Heart right ventricle (tissue), 16 donors: ENCODE data around the gene DNAJB12. TPM values are rescaled to one million over a fixed set of nuclear protein-coding genes. Genes with fewer than 3 reads are reported as not detected.

ENCODE experiments used
- ATAC-seq, 8 donors: fragments of 200-7000 bp; cut with Tn5 transposase; one replicate each; pipeline ENCODE4 v1.9.1; 2020; ENCODE audit warnings: mild to moderate bottlenecking in 8 of 8, moderate library complexity in 8 of 8, moderate number of reproducible peaks in 1 of 8
- DNase-seq, 2 donors: peaks; one replicate each; pipeline ENCODE4 v3.0.0-alpha.2; 2020
- H3K27ac ChIP-seq, 10 donors: fragments of 200-600 bp; sonication (generic) in 2 of 10; one replicate each; pipeline versions ENCODE4 v1.5.0 to v1.8.0; 2020 to 2022; ENCODE audit warnings: mild to moderate bottlenecking in 3 of 10
- H3K27me3 ChIP-seq, 7 donors: fragments of 200-600 bp; one replicate each; pipeline ENCODE4 v1.8.0; 2021 to 2022; ENCODE audit warnings: mild to moderate bottlenecking in 2 of 7
- H3K36me3 ChIP-seq, 9 donors: fragments of 200-600 bp; sonication (generic) in 1 of 9; one replicate each; pipeline versions ENCODE4 v1.5.0 to v1.8.0; 2020 to 2022; ENCODE audit warnings: mild to moderate bottlenecking in 2 of 9
- H3K4me1 ChIP-seq, 9 donors: fragments of 200-600 bp; sonication (generic) in 1 of 9; one replicate each; pipeline versions ENCODE4 v1.5.0 to v1.8.0; 2020 to 2022; ENCODE audit warnings: mild to moderate bottlenecking in 4 of 9
- H3K4me3 ChIP-seq, 10 donors: fragments of 200-600 bp; sonication (generic) in 2 of 10; one replicate each; pipeline versions ENCODE4 v1.5.0 to v1.8.0; 2020 to 2022; ENCODE audit warnings: mild to moderate bottlenecking in 7 of 10, moderate library complexity in 2 of 10
- H3K9me3 ChIP-seq, 11 donors: fragments of 200-600 bp in 10 of 11; sonication (generic) in 2 of 11; one replicate each; pipeline versions ENCODE4 v1.5.0 to v1.8.0; 2013 to 2022; ENCODE audit warnings: mild to moderate bottlenecking in 2 of 11, control low read depth in 1 of 11, moderate library complexity in 1 of 11
- WGBS, 2 donors: extraction: QIAGEN DNeasy Blood & Tissue Kit; methylation state at CpG; one replicate each; pipeline ENCODE4 v1.1.7; 2013; ENCODE audit warnings: inconsistent platforms in 1 of 2; 5-methylcytosine and 5-hydroxymethylcytosine counted together
- intact Hi-C, 10 donors: fragments of 100-400 bp; cut with DNase I; formaldehyde crosslinking; loops; one replicate each; pipeline versions ENCODE4 v1.11.1 to v1.14.2; 2022
- polyA plus RNA-seq, 2 donors: library from polyadenylated mRNA; stranded (reverse); fragments of 200-250 nt; gene quantifications; one replicate each; pipeline ENCODE4 v1.2.3, GENCODE V29; 2013
- total RNA-seq, 10 donors: library from RNA; stranded (reverse); fragmentation: NEBNext Ultra II Directional in 3 of 10; extraction: Animal tissue kit (Norgen Biotek cat#: 25700) in 3 of 10; gene quantifications; one replicate each; pipeline versions ENCODE4 v1.2.1 to v1.2.4, GENCODE V29; 2021 to 2023
- TF ChIP-seq, protein P1 (sequence below), 9 donors: fragments of 200-600 bp; sonication (generic) in 2 of 9; IDR thresholded peaks; one replicate each; pipeline versions ENCODE4 v1.5.0 to v1.8.0; 2021 to 2022; ENCODE audit warnings: antibody characterized with exemption in 9 of 9, mild to moderate bottlenecking in 5 of 9, moderate library complexity in 1 of 9
- donor health status: Arrhythmogenic right ventricular cardiomyopathy.
- donor health status: ischemic (EF 13 %, LVEDD 7.1; RV severe dilation, severe dysfunction).
- donor health status: healthy with polysubstance abuse.
- donor health status: DM: no; HTN: yes; CAD: no.
- donor health status: DM: no; HTN: no; CAD: no.
- donor health status: ischemic (EF 25% LVEDD 6.9; RV normal size, moderate dysfunction).
- donor health status: ischemic (EF 25% LVEDD 5.7; RV mildly dilated, moderate dysfunction).
- donor health status: healthy.
- donor health status: DM: yes; HTN: yes; CAD: no.
- donor health status: Ischemic cardiomyopathy.
- donor health status: ischemic (EF 35%, LVEDD 5.7; RV mildly dilated, moderate dysfunction).
- donor health status: nonischemic (EF 11% LVEDD 7.7; RV severe dilation, severe dysfunction).
- donor health status: DM: yes; HTN: yes; CAD: no.
- donor health status: PGD.
- donor health status: ischemic (EF 29% LVEDD 5.4; RV normal size, mild dysfunction).
- donor health status: nonischemic (EF 23%, LVEDD 6.1; RV moderate dilation, normal function).

DNAJB12 gene
- total and polyA plus RNA-seq, 12 donors, result 22.6 to 32.8 (median 27.9) TPM

DNA sequence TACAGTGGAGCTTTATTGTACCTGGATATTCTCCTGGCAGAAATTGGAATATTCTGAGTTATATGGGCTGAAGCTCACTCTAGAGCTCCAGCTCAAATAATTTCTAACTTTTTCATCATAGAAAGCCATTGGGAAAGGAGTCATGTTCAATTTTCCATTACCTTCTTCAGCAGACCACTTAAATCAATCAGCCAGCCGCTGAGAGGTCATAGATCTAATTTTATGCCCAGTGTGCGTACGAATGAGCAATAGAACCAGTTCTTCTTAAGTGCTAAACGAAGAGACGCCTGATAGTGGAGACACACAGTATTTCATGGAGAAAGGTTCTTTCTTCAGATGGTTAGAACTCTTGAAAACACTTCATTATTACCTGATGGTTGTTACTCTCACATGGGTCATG lies 35.0 kb upstream of the DNAJB12 start:
- Histone ChIP-seq H3K36me3 (peaks cover 0 to 11% (median 0%) of the 10 kb centered on the region in 9 donors), H3K4me3 (no peak overlapping the region), H3K4me1 (no peaks in the 10 kb centered on the region), H3K27me3 (no peaks in the 10 kb centered on the region), H3K27ac (no peak overlapping the region), H3K9me3 (no peaks in the 10 kb centered on the region)
- intact Hi-C loops, result loop anchor here in 1 of 10 donors (10.0 kb wide), 1 partner anchor 165 kb away; no protein-coding TSS in a partner anchor
- WGBS, 2 donors, result 80 to 90% methylated on average over 5 of the region's 5 CpGs
- TF ChIP-seq, protein P1, sequence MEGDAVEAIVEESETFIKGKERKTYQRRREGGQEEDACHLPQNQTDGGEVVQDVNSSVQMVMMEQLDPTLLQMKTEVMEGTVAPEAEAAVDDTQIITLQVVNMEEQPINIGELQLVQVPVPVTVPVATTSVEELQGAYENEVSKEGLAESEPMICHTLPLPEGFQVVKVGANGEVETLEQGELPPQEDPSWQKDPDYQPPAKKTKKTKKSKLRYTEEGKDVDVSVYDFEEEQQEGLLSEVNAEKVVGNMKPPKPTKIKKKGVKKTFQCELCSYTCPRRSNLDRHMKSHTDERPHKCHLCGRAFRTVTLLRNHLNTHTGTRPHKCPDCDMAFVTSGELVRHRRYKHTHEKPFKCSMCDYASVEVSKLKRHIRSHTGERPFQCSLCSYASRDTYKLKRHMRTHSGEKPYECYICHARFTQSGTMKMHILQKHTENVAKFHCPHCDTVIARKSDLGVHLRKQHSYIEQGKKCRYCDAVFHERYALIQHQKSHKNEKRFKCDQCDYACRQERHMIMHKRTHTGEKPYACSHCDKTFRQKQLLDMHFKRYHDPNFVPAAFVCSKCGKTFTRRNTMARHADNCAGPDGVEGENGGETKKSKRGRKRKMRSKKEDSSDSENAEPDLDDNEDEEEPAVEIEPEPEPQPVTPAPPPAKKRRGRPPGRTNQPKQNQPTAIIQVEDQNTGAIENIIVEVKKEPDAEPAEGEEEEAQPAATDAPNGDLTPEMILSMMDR (IDR thresholded peaks at IDR 0.05), result no peak
- ATAC-seq (no peak), DNase-seq (no peak)

DNA sequence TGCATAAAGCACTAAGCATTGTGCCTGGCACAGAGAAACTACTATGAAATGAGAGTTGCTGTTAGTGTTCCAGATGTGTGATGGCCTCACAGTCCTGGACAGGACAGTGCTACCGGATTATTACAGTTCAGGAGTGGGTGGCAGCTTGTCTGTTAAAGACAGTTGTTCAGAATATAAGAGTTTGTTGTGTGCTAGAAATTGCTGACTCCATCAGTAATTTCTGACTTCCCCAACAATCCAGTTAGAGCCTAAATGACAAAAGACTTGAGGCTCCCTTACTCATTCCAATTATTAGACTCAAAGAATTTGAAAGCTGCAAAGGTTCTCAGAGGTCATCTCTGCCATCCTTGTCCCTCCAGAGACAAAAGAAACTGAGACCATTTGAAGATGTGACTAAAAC lies 34.3 kb upstream of the DNAJB12 start:
- 79 to 92% methylated on average over 1 of the region's 1 CpG for WGBS, 2 donors
- H3K9me3 ChIP-seq, result no peaks in the 10 kb centered on the region
- peaks cover 0 to 11% (median 0%) of the 10 kb centered on the region in 9 donors for H3K36me3 ChIP-seq
- H3K27me3 ChIP-seq, result no peaks in the 10 kb centered on the region
- no peak for DNase-seq
- no peaks in the 10 kb centered on the region for H3K4me1 ChIP-seq
- ATAC-seq, result no peak
- intact Hi-C loops, result loop anchor here in 1 of 10 donors (10.0 kb wide), 1 partner anchor 166 kb away; no protein-coding TSS in a partner anchor
- H3K4me3 ChIP-seq, result no peak overlapping the region
- TF ChIP-seq, protein P1 (IDR thresholded peaks at IDR 0.05), result no peak
- no peak overlapping the region for H3K27ac ChIP-seq

DNA sequence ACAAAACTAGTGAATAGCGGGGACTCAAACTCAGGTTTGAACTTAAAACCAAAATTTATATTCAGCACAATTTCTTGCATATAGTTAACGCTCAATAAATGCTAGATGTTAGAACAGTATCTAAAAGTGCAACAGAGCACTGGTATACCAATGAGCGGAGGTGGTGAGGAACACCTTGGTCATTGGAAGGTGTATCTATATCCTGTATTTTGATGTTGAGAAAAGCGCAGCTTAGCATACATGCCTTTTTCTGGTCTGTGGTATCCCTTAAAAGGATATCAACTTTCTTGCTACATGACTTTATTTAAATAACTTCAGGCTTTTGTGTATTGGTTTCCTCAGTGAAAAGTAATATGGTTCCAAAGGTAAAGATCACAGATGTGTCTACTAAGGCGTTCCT lies 33.3 kb upstream of the DNAJB12 start:
- DNase-seq, result no peak
- ATAC-seq, result no peak
- intact Hi-C loops, result loop anchor here in 1 of 10 donors (10.0 kb wide), 1 partner anchor 167 kb away; no protein-coding TSS in a partner anchor
- H3K27me3 ChIP-seq, result no peaks in the 10 kb centered on the region
- peaks cover 0 to 5% (median 0%) of the 10 kb centered on the region in 9 donors for H3K36me3 ChIP-seq
- H3K9me3 ChIP-seq, result no peaks in the 10 kb centered on the region
- no peak overlapping the region for H3K27ac ChIP-seq
- TF ChIP-seq, protein P1 (IDR thresholded peaks at IDR 0.05), result no peak
- H3K4me1 ChIP-seq, result no peaks in the 10 kb centered on the region
- WGBS, 2 donors, result 97 to 99% methylated on average over 5 of the region's 5 CpGs
- H3K4me3 ChIP-seq, result no peak overlapping the region

DNA sequence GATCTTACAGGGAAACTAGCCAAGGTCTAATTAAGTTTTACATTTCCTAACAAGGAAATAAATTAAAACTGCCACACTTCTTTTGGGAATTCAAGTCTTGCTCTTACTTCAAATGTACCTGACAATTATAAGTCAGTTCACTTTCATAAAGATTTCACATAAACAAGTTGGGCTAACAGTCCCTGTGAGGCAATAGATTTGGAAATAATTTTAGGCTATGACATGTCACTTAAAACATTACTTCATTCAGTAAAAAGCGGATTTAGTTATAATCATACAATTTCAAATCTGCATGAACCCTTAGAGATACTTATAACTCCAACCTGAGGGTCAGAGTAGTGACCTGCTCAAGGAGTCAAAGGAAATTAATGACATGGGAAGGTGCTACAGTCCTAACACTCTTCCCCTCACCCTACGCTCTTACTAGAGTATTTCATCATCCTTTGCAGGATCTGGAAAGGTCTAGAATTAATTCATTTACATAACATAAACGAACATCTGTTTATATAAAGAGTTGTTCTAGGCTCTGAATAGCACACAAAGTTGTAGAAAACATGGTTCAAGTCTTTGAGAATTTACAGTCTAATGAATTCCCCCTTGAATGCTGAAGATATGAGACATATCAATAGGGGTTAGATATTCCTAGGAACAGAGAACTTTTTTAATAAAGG lies 32.3 kb upstream of the DNAJB12 start:
- TF ChIP-seq, protein P1 (IDR thresholded peaks at IDR 0.05), result no peak
- no peak for DNase-seq
- Histone ChIP-seq H3K4me3 (no peak overlapping the region), H3K27me3 (no peaks in the 10 kb centered on the region), H3K27ac (no peak overlapping the region), H3K36me3 (no peaks in the 10 kb centered on the region), H3K4me1 (no peaks in the 10 kb centered on the region), H3K9me3 (no peaks in the 10 kb centered on the region)
- no peak for ATAC-seq
- 64 to 80% methylated on average over 3 of the region's 3 CpGs for WGBS, 2 donors
- intact Hi-C loops, result loop anchor here in 1 of 10 donors (10.0 kb wide), 1 partner anchor 168 kb away; no protein-coding TSS in a partner anchor
